Activated CD4-positive, alpha-beta T cell treated with anti-CD3 and anti-CD28 coated beads for 36 hours (primary cell): ENCODE results near the gene SLC12A6. TPM values are rescaled to one million over a fixed set of nuclear protein-coding genes. Genes with fewer than 3 reads are reported as not detected.
A peak's percentile ranks its signal among the peaks of the same experiment; 100 is the strongest.
"Not testable (repeated sequence)": the region's sequence is repeated elsewhere in the genome, so short reads cannot be mapped to it uniquely, and the experiment has no call there.

ENCODE experiments used
- ATAC-seq: fragments of 200-7000 bp; cut with Tn5 transposase; one replicate; pipeline ENCODE4 v1.10.0; 2021; ENCODE audit warnings: mild to moderate bottlenecking, moderate library complexity
- CTCF ChIA-PET: fragments of 350-600 bp; sonication (Branson Sonifier 250); formaldehyde crosslinking; loops from one replicate; lab custom pipeline; 2021; ENCODE audit warnings: antibody characterized with exemption; lab: Charles Lee
- POLR2A ChIA-PET: fragments of 350-600 bp; sonication (Branson Sonifier 250); formaldehyde crosslinking; loops from one replicate; lab custom pipeline; 2021; ENCODE audit warnings: antibody characterized with exemption, inconsistent platforms; lab: Charles Lee
- DNase-seq: peaks from one replicate; pipeline ENCODE4 v3.0.0-alpha.2; 2020
- H3K27ac Mint-ChIP-seq: one replicate; pipeline ENCODE4 v1.8.0; 2021; ENCODE audit warnings: mixed read lengths
- H3K27me3 Mint-ChIP-seq: one replicate; pipeline ENCODE4 v1.8.0; 2021; ENCODE audit warnings: mixed read lengths
- H3K36me3 Mint-ChIP-seq: one replicate; pipeline ENCODE4 v1.8.0; 2021; ENCODE audit warnings: low read depth, mixed read lengths
- H3K4me1 Mint-ChIP-seq: one replicate; pipeline ENCODE4 v1.8.0; 2021; ENCODE audit warnings: mixed read lengths
- H3K4me3 Mint-ChIP-seq: one replicate; pipeline ENCODE4 v1.8.0; 2021; ENCODE audit warnings: mild to moderate bottlenecking, moderate library complexity, mixed read lengths
- H3K9me3 Mint-ChIP-seq: one replicate; pipeline ENCODE4 v1.8.0; 2021; ENCODE audit warnings: low read depth, mixed read lengths
- intact Hi-C, 2 experiments: fragments of 100-400 bp; cut with DNase I in 1 of 2; cut with micrococcal nuclease in 1 of 2; formaldehyde crosslinking; loops; one replicate each; pipeline versions ENCODE4 v1.14.2 to v1.15.1; 2022 to 2024; cut with DNase I, micrococcal nuclease
- total RNA-seq, 2 experiments: library from RNA; stranded (reverse); gene quantifications; one replicate each; pipeline ENCODE4 v1.2.3, GENCODE V29; 2021

SLC12A6 gene
- total RNA-seq, 2 experiments from 2014 or later: 18.2 to 22.1 TPM

GRCh38 chr15:34357653-34358052 lies 20.1 kb upstream of the SLC12A6 start:
- ATAC-seq: no peak
- no peak for DNase-seq
- Mint-ChIP-seq H3K27me3 (no peaks in the 10 kb centered on the region), H3K27ac (no peak overlapping the region), H3K4me1 (no peaks in the 10 kb centered on the region), H3K9me3 (no peaks in the 10 kb centered on the region), H3K4me3 (no peak overlapping the region), H3K36me3 (peaks cover 28% of the 10 kb centered on the region)
- POLR2A ChIA-PET: interaction anchor here (0.6 kb wide), 1 partner anchor 665 kb away, joined by 3 read pairs; no protein-coding TSS in a partner anchor
- intact Hi-C loops: no loop called here
- CTCF ChIA-PET: interaction anchor here (2.6 kb wide), 1 partner anchor 10 kb away, joined by 12 read pairs; the partner anchor contains the start of gene LPCAT4

DNA sequence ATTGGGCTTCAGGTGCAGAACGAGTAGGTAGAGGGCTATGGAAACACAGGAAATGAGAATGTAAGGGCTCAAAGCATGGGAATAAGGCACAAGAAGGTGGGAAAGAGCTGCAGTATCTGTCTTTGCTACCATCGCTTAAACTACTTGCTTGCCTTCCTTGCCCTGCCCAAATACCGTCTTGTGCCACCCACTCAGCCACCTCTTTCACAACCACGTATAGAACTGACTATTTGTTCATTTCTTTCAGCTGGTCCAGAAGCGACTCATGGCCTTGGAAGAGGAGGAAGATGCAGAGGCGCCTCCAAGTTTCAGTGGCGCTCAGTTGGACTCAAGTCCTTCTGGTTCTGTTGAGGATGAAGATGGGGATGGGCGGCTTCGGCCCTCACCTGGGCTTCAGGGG lies 17.7 kb upstream of the SLC12A6 start:
- DNase-seq: no peak
- intact Hi-C loops: no loop called here
- CTCF ChIA-PET: interaction anchor here (0.6 to 2.9 kb wide), 3 partner anchors 12 to 36 kb away, joined by 3 to 13 read pairs (median 7); partner anchors contain the start of genes NOP10 and NUTM1
- POLR2A ChIA-PET: no interaction called here
- Mint-ChIP-seq H3K9me3 (no peaks in the 10 kb centered on the region), H3K27ac (no peak overlapping the region), H3K4me3 (no peak overlapping the region), H3K27me3 (no peaks in the 10 kb centered on the region), H3K36me3 (peaks cover 17% of the 10 kb centered on the region), H3K4me1 (no peaks in the 10 kb centered on the region)
- no peak for ATAC-seq

- POLR2A ChIA-PET: no interaction called here
These were observed 16.7 kb upstream of the SLC12A6 start for GRCh38 chr15:34354286-34354685.

GRCh38 chr15:34353627-34354026 lies 16.0 kb upstream of the SLC12A6 start:
- H3K27me3 Mint-ChIP-seq: no peaks in the 10 kb centered on the region
- intact Hi-C loops: no loop called here
- CTCF ChIA-PET: interaction anchor here (0.7 to 1.2 kb wide), 2 partner anchors 14 to 125 kb away, joined by 3 to 6 read pairs; partner anchors contain the start of gene LPCAT4
- no peaks in the 10 kb centered on the region for H3K9me3 Mint-ChIP-seq
- peaks cover 12% of the 10 kb centered on the region for H3K36me3 Mint-ChIP-seq
- H3K4me1 Mint-ChIP-seq: no peaks in the 10 kb centered on the region
- DNase-seq (no peak), ATAC-seq (no peak)
- H3K4me3 Mint-ChIP-seq: no peak overlapping the region
- POLR2A ChIA-PET: no interaction called here
- no peak overlapping the region for H3K27ac Mint-ChIP-seq

More at GRCh38 chr15:34354286-34354685, 16.7 kb upstream of the SLC12A6 start:
- DNase-seq: no peak
- Mint-ChIP-seq H3K4me1 (no peaks in the 10 kb centered on the region), H3K27me3 (no peaks in the 10 kb centered on the region), H3K27ac (no peak overlapping the region), H3K36me3 (peaks cover 17% of the 10 kb centered on the region), H3K9me3 (no peaks in the 10 kb centered on the region), H3K4me3 (no peak overlapping the region)
- intact Hi-C loops: no loop called here
- CTCF ChIA-PET: interaction anchor here (1.6 to 2.9 kb wide), 2 partner anchors 11 to 14 kb away, joined by 7 to 13 read pairs; partner anchors contain the start of genes NOP10 and NUTM1
- no peak for ATAC-seq

DNA sequence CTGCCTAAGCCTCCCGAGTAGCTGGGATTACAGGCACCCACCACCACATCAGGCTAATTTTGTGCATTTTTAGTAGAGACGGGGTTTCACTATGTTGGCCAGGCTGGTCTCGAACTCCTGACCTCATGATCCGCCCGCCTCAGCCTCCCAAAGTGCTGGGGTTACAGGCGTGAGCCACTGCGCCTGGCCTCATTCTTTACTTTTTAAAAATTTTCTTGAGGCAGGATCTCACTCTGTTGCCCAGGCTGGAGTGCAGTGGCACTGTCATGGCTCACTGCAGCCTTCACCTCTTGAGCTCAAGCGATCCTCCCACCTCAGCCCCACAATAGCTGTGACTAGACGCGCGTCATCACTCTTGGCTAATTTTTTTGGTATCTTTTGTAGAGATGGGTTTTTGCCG lies 15.4 kb upstream of the SLC12A6 start:
- POLR2A ChIA-PET: interaction anchor here (0.6 kb wide), 1 partner anchor 15 kb away, joined by 3 read pairs; no protein-coding TSS in a partner anchor

GRCh38 chr15:34349769-34350168 lies 12.2 kb upstream of the SLC12A6 start:
- intact Hi-C loops: no loop called here
- no peaks in the 10 kb centered on the region for H3K4me1 Mint-ChIP-seq
- no peaks in the 10 kb centered on the region for H3K9me3 Mint-ChIP-seq
- ChIA-PET CTCF (no interaction called here), POLR2A (no interaction called here)
- no peak for DNase-seq
- no peak overlapping the region for H3K27ac Mint-ChIP-seq
- H3K36me3 Mint-ChIP-seq: no peaks in the 10 kb centered on the region
- H3K4me3 Mint-ChIP-seq: no peak overlapping the region
- H3K27me3 Mint-ChIP-seq: no peaks in the 10 kb centered on the region
- no peak for ATAC-seq

More for the DNA sequence above, 15.4 kb upstream of the SLC12A6 start:
- H3K27ac Mint-ChIP-seq, H3K4me3 Mint-ChIP-seq, H3K4me1 Mint-ChIP-seq, H3K27me3 Mint-ChIP-seq, H3K9me3 Mint-ChIP-seq, DNase-seq, ATAC-seq, intact Hi-C loops: not testable (repeated sequence)
- CTCF ChIA-PET: interaction anchor here (0.7 to 1.2 kb wide), 2 partner anchors 14 to 124 kb away, joined by 3 to 6 read pairs; partner anchors contain the start of gene LPCAT4
- peaks cover 10% of the 10 kb centered on the region for H3K36me3 Mint-ChIP-seq

DNA sequence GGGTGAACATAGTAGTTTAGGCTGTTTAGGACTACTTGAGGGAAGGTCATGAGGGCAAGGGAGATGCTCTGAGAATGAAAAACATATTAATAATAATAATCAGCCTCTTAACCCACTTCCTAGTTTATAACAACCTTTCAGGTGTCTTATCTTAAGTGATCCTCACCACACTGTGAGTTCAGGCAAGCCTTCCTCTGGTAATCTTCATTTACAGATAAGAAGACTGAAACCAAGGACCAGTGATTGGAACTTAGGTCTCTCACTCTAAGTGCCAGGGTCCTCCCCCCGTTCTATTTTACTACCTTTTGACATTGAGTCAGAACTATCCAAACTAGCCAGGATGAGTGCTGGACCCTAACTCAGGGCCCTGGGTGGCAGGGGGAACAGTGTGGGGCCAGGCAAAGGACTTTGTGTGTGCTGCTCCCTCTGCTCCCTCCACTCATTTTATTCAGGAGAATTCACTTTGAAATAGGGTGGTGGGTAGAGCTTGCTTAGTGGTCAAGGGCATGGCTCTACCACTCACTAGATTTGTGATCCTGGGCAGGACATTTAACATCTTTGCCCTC lies 11.2 kb upstream of the SLC12A6 start:
- Mint-ChIP-seq H3K9me3 (no peaks in the 10 kb centered on the region), H3K4me1 (no peaks in the 10 kb centered on the region), H3K36me3 (no peaks in the 10 kb centered on the region), H3K4me3 (no peak overlapping the region), H3K27ac (no peak overlapping the region), H3K27me3 (no peaks in the 10 kb centered on the region)
- ChIA-PET CTCF (no interaction called here), POLR2A (no interaction called here)
- ATAC-seq (no peak), DNase-seq (no peak)
- intact Hi-C loops: no loop called here

DNA sequence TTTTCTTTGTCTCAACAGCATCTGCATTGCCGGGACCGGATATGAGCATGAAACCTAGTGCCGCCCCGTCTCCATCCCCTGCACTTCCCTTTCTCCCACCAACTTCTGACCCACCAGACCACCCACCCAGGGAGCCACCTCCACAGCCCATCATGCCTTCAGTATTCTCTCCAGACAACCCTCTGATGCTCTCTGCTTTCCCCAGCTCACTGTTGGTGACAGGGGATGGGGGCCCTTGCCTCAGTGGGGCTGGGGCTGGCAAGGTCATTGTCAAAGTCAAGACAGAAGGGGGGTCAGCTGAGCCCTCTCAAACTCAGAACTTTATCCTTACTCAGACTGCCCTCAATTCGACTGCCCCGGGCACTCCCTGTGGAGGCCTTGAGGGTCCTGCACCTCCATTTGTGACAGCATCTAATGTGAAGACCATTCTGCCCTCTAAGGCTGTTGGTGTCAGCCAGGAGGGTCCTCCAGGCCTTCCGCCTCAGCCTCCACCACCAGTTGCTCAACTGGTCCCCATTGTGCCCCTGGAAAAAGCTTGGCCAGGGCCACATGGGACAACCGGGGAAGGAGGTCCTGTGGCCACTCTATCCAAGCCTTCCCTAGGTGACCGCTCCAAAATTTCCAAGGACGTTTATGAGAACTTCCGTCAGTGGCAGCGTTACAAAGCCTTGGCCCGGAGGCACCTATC lies 10.5 kb upstream of the SLC12A6 start:
- CTCF ChIA-PET: no interaction called here
- no peak for ATAC-seq
- H3K4me3 Mint-ChIP-seq: no peak overlapping the region
- no peaks in the 10 kb centered on the region for H3K9me3 Mint-ChIP-seq
- no peaks in the 10 kb centered on the region for H3K4me1 Mint-ChIP-seq
- no peak overlapping the region for H3K27ac Mint-ChIP-seq
- DNase-seq: no peak
- H3K27me3 Mint-ChIP-seq: no peaks in the 10 kb centered on the region
- H3K36me3 Mint-ChIP-seq: no peaks in the 10 kb centered on the region
- POLR2A ChIA-PET: no interaction called here
- intact Hi-C loops: no loop called here

- no peak within 1 kb of the TSS for H3K4me3 Mint-ChIP-seq
- H3K36me3 Mint-ChIP-seq: peaks cover 28% of the 10 kb centered on the region
- H3K4me1 Mint-ChIP-seq: peaks cover 30% of the 10 kb centered on the region
- DNase-seq (peak; percentile 97), ATAC-seq (peak; percentile 91)
- H3K9me3 Mint-ChIP-seq: no peaks in the 10 kb centered on the region
- ChIA-PET CTCF (interaction anchor here (0.6 to 3.3 kb wide), 20 partner anchors 9 to 302 kb away, joined by 3 to 29 read pairs (median 4); partner anchors contain the start of genes EMC4 and LPCAT4), POLR2A (interaction anchor here (0.5 to 0.8 kb wide), 3 partner anchors 9 to 532 kb away, joined by 3 to 5 read pairs (median 3); no protein-coding TSS in a partner anchor)
- intact Hi-C loops: loop anchor here (1.0 to 5.0 kb wide), 8 partner anchors 24 to 624 kb away; partner anchors contain the start of genes LPCAT4 (in 2 of the 2), PGBD4 (in 2 of the 2), AQR (in 1 of the 2) and GOLGA8A (in 1 of the 2)
- H3K27ac Mint-ChIP-seq: peak within 1 kb of the TSS; percentile 88
- no peaks in the 10 kb centered on the region for H3K27me3 Mint-ChIP-seq
These were observed 5.4 kb upstream of the SLC12A6 start, which contains the start of the genes NOP10 and NUTM1 for GRCh38 chr15:34342737-34343575. TSS of gene NOP10 (minus strand) at chr15:34343136. CDS start at chr15:34343073, 63 bp downstream. TSS of gene NUTM1 (plus strand) at chr15:34343315. CDS start at chr15:34343697, 382 bp downstream.

DNA sequence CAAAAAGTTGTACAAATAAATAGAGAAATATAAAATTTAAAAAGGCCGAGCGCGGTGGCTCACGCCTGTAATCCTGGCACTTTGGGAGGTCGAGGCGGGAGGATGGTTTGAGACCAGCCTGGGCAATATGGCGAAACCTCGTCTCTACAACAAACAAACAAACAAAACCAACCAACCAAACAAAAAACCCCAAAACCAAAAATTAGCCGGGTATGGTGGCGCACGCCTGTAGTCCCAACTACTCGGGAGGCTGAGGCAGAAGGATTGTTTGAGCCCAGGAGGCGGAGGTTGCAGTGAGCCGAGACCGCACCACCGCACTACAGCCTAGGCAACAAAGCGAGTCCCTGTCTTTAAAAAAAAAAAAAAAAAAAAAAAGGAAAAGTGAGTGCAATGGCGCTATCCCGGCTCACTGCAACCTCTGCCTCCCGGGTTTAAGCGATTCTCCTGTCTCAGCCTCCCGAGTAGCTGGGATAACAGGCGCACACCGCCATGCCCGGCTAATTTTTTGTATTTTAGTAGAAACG lies 4.7 kb upstream of the SLC12A6 start:
- peaks cover 28% of the 10 kb centered on the region for H3K36me3 Mint-ChIP-seq
- intact Hi-C loops: loop anchor here (2.0 to 5.0 kb wide), 4 partner anchors 95 to 625 kb away; partner anchors contain the start of genes AQR (in 1 of the 2), GOLGA8A (in 1 of the 2) and PGBD4 (in 1 of the 2)
- not testable (repeated sequence) for H3K9me3 Mint-ChIP-seq, H3K4me3 Mint-ChIP-seq, H3K27me3 Mint-ChIP-seq, ATAC-seq
- ChIA-PET POLR2A (interaction anchor here (0.5 to 0.8 kb wide), 2 partner anchors 26 to 532 kb away, joined by 3 to 5 read pairs; no protein-coding TSS in a partner anchor), CTCF (interaction anchor here (0.6 to 3.3 kb wide), 19 partner anchors 8 to 302 kb away, joined by 3 to 29 read pairs (median 5); partner anchors contain the start of genes EMC4 and LPCAT4)
- H3K4me1 Mint-ChIP-seq: peaks cover 30% of the 10 kb centered on the region
- H3K27ac Mint-ChIP-seq: peak overlapping the region; percentile 88
- peak; percentile 44 for DNase-seq
